ENCODE measurements around the gene DAB2IP. TPM values are rescaled to one million over a fixed set of nuclear protein-coding genes. Genes with fewer than 3 reads are reported as not detected.

The DAB2IP gene
- total RNA-seq, 1 experiment from 2014 or later = 15.2 TPM

DNA sequence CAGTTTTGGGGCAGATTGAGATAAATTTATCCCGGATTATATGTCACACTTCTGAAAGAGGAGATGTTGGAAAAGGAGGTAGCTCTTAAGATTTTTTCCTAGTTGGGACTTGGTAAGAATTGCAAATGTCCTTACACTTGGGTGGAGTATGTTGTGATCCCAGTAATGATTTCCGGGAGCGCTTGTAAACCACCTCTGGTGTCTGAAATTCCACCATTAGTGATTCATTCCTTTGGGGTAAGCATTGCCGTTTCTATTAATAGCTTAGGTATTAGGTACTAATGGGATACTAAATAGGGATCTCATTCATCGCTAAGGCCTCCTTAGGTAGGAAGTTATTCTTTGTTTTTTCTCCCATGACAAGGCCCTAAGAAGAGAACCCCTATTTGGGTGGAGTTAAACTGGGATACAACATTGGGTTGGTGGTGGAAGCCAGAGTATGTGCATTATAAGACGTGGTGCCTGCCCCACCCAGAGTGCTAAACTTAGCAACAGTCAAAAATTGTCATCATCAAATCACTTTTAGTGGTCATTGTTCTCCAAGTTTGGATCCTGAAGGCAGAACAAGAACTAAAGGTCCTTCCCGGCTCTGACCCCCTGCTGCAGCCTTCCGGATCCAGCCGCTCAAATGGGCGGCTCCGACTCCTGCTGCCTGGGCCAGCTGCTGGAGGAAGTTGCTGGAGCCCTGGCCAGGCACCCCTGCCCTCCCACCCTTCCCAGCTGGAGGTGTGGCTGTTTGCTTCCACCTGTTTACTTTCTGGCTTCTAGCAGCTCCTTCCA, 31.7 kb upstream of the DAB2IP start:
- intact Hi-C loops (cut with micrococcal nuclease) = no loop called here
- Histone ChIP-seq H4K20me1 (ENCODE audit: low read length) (no peaks in the 10 kb centered on the region), H3K36me3 (ENCODE audit: low read depth, low read length) (no peaks in the 10 kb centered on the region), H2AFZ (ENCODE audit: low read length) (no peak overlapping the region), H3K4me1 (ENCODE audit: insufficient read depth, low read length) (no peaks in the 10 kb centered on the region), H3K27me3 (ENCODE audit: low read length) (no peaks in the 10 kb centered on the region), H3K9me2 (replicated peaks; ENCODE audit: low read length) (no peaks in the 10 kb centered on the region), H3K4me2 (ENCODE audit: low read length) (no peak overlapping the region), H3K27ac (ENCODE audit: low read length) (no peak overlapping the region), H3K9me3 (ENCODE audit: low read length) (no peaks in the 10 kb centered on the region), H3K4me3 (ENCODE audit: low read length) (no peak overlapping the region), H3K79me2 (ENCODE audit: low read length) (no peaks in the 10 kb centered on the region), H3K9ac (ENCODE audit: low read length) (no peak overlapping the region), H3F3A (ENCODE audit: low read length, unreplicated experiment) (no peaks in the 10 kb centered on the region)
- CTCF ChIA-PET = interaction anchor here (0.7 kb wide), 1 partner anchor 10 kb away, joined by 3 read pairs; no protein-coding TSS in a partner anchor
- TF ChIP-seq CTCF (conservative IDR thresholded peaks at IDR 0.05; ENCODE audit: low read depth, low read length) = no peak
- no peak for TF ChIP-seq EZH2phosphoT487 (IDR thresholded peaks at IDR 0.05; ENCODE audit: borderline replicate concordance, low read length)
- no TSS peak for BruUV-seq (replicated peaks)
- POLR2A ChIA-PET (ENCODE audit: unreplicated experiment) = no interaction called here
- no peak for DNase-seq
- no peak for ATAC-seq

- H3K9ac ChIP-seq (ENCODE audit: low read length) = no peak overlapping the region
- H2AFZ ChIP-seq (ENCODE audit: low read length) = no peak overlapping the region
- H3K9me2 ChIP-seq (replicated peaks; ENCODE audit: low read length) = no peaks in the 10 kb centered on the region
- H4K20me1 ChIP-seq (ENCODE audit: low read length) = no peaks in the 10 kb centered on the region
- H3K27ac ChIP-seq (ENCODE audit: low read length) = no peak overlapping the region
- no peaks in the 10 kb centered on the region for H3K27me3 ChIP-seq (ENCODE audit: low read length)
- no peak overlapping the region for H3K4me3 ChIP-seq (ENCODE audit: low read length)
- H3K79me2 ChIP-seq (ENCODE audit: low read length) = no peaks in the 10 kb centered on the region
- intact Hi-C loops (cut with micrococcal nuclease) = no loop called here
- no peaks in the 10 kb centered on the region for H3K4me1 ChIP-seq (ENCODE audit: insufficient read depth, low read length)
- no peak for TF ChIP-seq EZH2 (IDR thresholded peaks at IDR 0.05; ENCODE audit: low read length, unreplicated experiment)
- no peak for TF ChIP-seq EZH2phosphoT487 (IDR thresholded peaks at IDR 0.05; ENCODE audit: borderline replicate concordance, low read length)
- no peak for TF ChIP-seq CTCF (conservative IDR thresholded peaks at IDR 0.05; ENCODE audit: low read depth, low read length)
- BruUV-seq (replicated peaks) = no TSS peak
- ATAC-seq (no peak), DNase-seq (no peak)
- H3K36me3 ChIP-seq (ENCODE audit: low read depth, low read length) = no peaks in the 10 kb centered on the region
- H3K9me3 ChIP-seq (ENCODE audit: low read length) = no peaks in the 10 kb centered on the region
- H3F3A ChIP-seq (ENCODE audit: low read length, unreplicated experiment) = no peaks in the 10 kb centered on the region
- ChIA-PET CTCF (interaction anchor here (0.5 to 0.7 kb wide), 2 partner anchors 11 to 699 kb away, joined by 3 read pairs; no protein-coding TSS in a partner anchor), POLR2A (ENCODE audit: unreplicated experiment) (no interaction called here)
- no peak overlapping the region for H3K4me2 ChIP-seq (ENCODE audit: low read length)
These were observed 31.1 kb upstream of the DAB2IP start for GRCh38 chr9:121620325-121620673.

DNA sequence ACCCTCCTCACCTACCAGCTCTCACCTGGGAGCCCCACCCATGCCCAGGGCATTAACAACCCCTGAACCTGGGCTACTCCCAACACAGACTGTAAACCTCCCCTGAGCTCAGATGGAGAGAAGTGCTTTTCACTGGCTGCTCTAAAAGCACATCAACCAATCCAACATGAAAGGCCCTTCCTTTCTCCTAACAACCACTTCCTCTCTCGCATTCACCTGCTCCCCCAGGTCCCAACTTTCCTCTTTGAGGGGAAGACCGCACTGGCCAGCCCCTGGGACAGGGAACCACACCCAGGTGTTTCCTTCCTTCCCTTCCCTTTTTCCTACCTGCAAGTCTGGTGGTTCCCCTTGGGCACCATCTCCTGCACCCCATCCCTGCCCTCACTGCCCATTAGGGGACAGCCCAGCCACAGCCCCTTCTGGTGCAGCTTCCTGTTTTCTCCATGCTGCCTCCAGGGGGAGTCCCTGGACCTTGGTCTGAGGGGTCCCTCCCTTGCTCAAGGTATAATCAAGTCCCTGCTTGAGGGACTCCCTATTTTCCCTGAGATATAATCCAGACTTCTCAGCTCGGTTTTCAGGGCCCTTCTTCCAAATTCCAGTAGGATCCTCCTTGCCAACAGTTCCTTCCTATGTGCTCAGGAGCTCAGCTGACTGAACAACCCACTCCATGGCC, 30.5 kb upstream of the DAB2IP start:
- Histone ChIP-seq H3K9me2 (replicated peaks; ENCODE audit: low read length) (no peaks in the 10 kb centered on the region), H3K79me2 (ENCODE audit: low read length) (no peaks in the 10 kb centered on the region), H3K4me1 (ENCODE audit: insufficient read depth, low read length) (no peaks in the 10 kb centered on the region), H2AFZ (ENCODE audit: low read length) (no peak overlapping the region), H3K27me3 (ENCODE audit: low read length) (no peaks in the 10 kb centered on the region), H3K9me3 (ENCODE audit: low read length) (no peaks in the 10 kb centered on the region), H3K9ac (ENCODE audit: low read length) (no peak overlapping the region), H3K27ac (ENCODE audit: low read length) (no peak overlapping the region), H4K20me1 (ENCODE audit: low read length) (no peaks in the 10 kb centered on the region), H3K4me2 (ENCODE audit: low read length) (no peak overlapping the region), H3F3A (ENCODE audit: low read length, unreplicated experiment) (no peaks in the 10 kb centered on the region), H3K36me3 (ENCODE audit: low read depth, low read length) (no peaks in the 10 kb centered on the region), H3K4me3 (ENCODE audit: low read length) (no peak overlapping the region)
- intact Hi-C loops (cut with micrococcal nuclease) = no loop called here
- TF ChIP-seq CTCF (conservative IDR thresholded peaks at IDR 0.05; ENCODE audit: low read depth, low read length) (peak; percentile 60), EZH2 (IDR thresholded peaks at IDR 0.05; ENCODE audit: low read length, unreplicated experiment) (no peak)
- no peak for ATAC-seq
- DNase-seq = no peak
- ChIA-PET CTCF (interaction anchor here (0.5 to 0.7 kb wide), 2 partner anchors 353 to 699 kb away, joined by 3 read pairs; partner anchors contain the start of gene GSN), POLR2A (ENCODE audit: unreplicated experiment) (no interaction called here)
- BruUV-seq (replicated peaks) = no TSS peak

All from PC-3 (cell line).